CD14-positive monocyte (primary cell): ENCODE results near the gene CYP4B1. TPM values are rescaled to one million over a fixed set of nuclear protein-coding genes. Genes with fewer than 3 reads are reported as not detected.

ENCODE experiments used
- DNase-seq, 3 donors: peaks; one replicate each; pipeline ENCODE4 v3.0.0-alpha.2; 2011 to 2022
- H2AFZ ChIP-seq: 2 replicates; pipeline ENCODE4 v1.6.0; 2012; ENCODE audit warnings: mild to moderate bottlenecking, low read depth, low read length, inconsistent platforms; ENCODE audit not compliant: insufficient read depth, poor library complexity, severe bottlenecking
- H3K27ac ChIP-seq, 2 donors: 1 replicate in 1 of 2; 2 replicates in 1 of 2; pipeline ENCODE4 v1.5.1; 2012 to 2013; ENCODE audit warnings: low read length in 2 of 2, control low read depth in 1 of 2, inconsistent platforms in 1 of 2, low read depth in 1 of 2, mild to moderate bottlenecking in 1 of 2
- H3K27me3 ChIP-seq, 2 donors: one replicate each; pipeline versions ENCODE4 v1.6.0 to v1.6.1; 2011 to 2013; ENCODE audit warnings: low read length in 2 of 2; ENCODE audit not compliant: control insufficient read depth in 2 of 2, insufficient read depth in 2 of 2
- H3K36me3 ChIP-seq, 2 donors: replicated peaks in 1 of 2; 1 replicate in 1 of 2; 2 replicates in 1 of 2; pipeline versions ENCODE4 v1.5.1 to v1.6.1; 2012 to 2013; ENCODE audit warnings: low read length in 2 of 2, control low read depth in 1 of 2, inconsistent platforms in 1 of 2, mild to moderate bottlenecking in 1 of 2; ENCODE audit not compliant: insufficient read depth in 2 of 2, control insufficient read depth in 1 of 2
- H3K4me1 ChIP-seq, 2 donors: 1 replicate in 1 of 2; 2 replicates in 1 of 2; pipeline versions ENCODE4 v1.5.1 to v1.6.1; 2012 to 2013; ENCODE audit warnings: low read length in 2 of 2, control low read depth in 1 of 2, inconsistent platforms in 1 of 2, mild to moderate bottlenecking in 1 of 2, moderate library complexity in 1 of 2; ENCODE audit not compliant: insufficient read depth in 2 of 2, control insufficient read depth in 1 of 2
- H3K4me2 ChIP-seq: replicated peaks from 2 replicates; pipeline ENCODE3; 2012; ENCODE audit warnings: low read length, moderate library complexity, mild to moderate bottlenecking; ENCODE audit not compliant: poor library complexity, severe bottlenecking; ENCODE audit errors: extremely low read depth
- H3K4me3 ChIP-seq, 3 experiments: fragments of 200-600 bp in 1 of 3; sonication (generic) in 1 of 3; replicated peaks in 1 of 3; 1 replicate in 2 of 3; 2 replicates in 1 of 3; pipeline ENCODE4 v1.5.1; 2011 to 2013; ENCODE audit warnings: low read length in 3 of 3, mild to moderate bottlenecking in 3 of 3, control low read depth in 2 of 3, low read depth in 2 of 3, inconsistent platforms in 1 of 3, moderate library complexity in 1 of 3
- H3K79me2 ChIP-seq: 2 replicates; pipeline ENCODE4 v1.6.0; 2012; ENCODE audit warnings: mild to moderate bottlenecking, control low read depth, inconsistent platforms, low read length, moderate library complexity; ENCODE audit not compliant: insufficient read depth
- H3K9ac ChIP-seq: 2 replicates; pipeline ENCODE4 v1.6.0; 2017; ENCODE audit warnings: low read length, mild to moderate bottlenecking; ENCODE audit not compliant: insufficient read depth, poor library complexity, severe bottlenecking
- H3K9me3 ChIP-seq, 2 donors: replicated peaks in 1 of 2; 1 replicate in 1 of 2; 2 replicates in 1 of 2; pipeline versions ENCODE4 v1.5.1 to v1.6.1; 2012 to 2013; ENCODE audit warnings: low read length in 2 of 2, control low read depth in 1 of 2; ENCODE audit not compliant: control insufficient read depth in 1 of 2, insufficient read depth in 1 of 2
- H4K20me1 ChIP-seq: 2 replicates; pipeline ENCODE4 v1.6.0; 2012; ENCODE audit warnings: mild to moderate bottlenecking, low read length, control low read depth, moderate library complexity; ENCODE audit not compliant: insufficient read depth
- H3K27ac Mint-ChIP-seq, 7 donors: one replicate each; pipeline ENCODE4 v1.8.0; 2020; ENCODE audit warnings: mild to moderate bottlenecking in 7 of 7, mixed read lengths in 7 of 7, moderate library complexity in 6 of 7, inconsistent platforms in 2 of 7
- H3K27me3 Mint-ChIP-seq, 3 donors: one replicate each; pipeline ENCODE4 v1.8.0; 2021 to 2022; ENCODE audit warnings: low read depth in 3 of 3, mild to moderate bottlenecking in 3 of 3, mixed read lengths in 3 of 3, moderate library complexity in 3 of 3, inconsistent platforms in 1 of 3
- H3K36me3 Mint-ChIP-seq, 2 donors: one replicate each; pipeline ENCODE4 v1.8.0; 2020; ENCODE audit warnings: mixed read lengths in 2 of 2, inconsistent platforms in 1 of 2, mild to moderate bottlenecking in 1 of 2
- H3K4me1 Mint-ChIP-seq: one replicate; pipeline ENCODE4 v1.8.0; 2020; ENCODE audit warnings: mild to moderate bottlenecking, mixed read lengths
- H3K4me3 Mint-ChIP-seq, 2 donors: one replicate each; pipeline ENCODE4 v1.8.0; 2020; ENCODE audit warnings: mild to moderate bottlenecking in 2 of 2, mixed read lengths in 2 of 2, moderate library complexity in 1 of 2
- H3K9me3 Mint-ChIP-seq, 7 donors: one replicate each; pipeline ENCODE4 v1.8.0; 2020 to 2022; ENCODE audit warnings: mixed read lengths in 7 of 7, mild to moderate bottlenecking in 6 of 7, moderate library complexity in 6 of 7, inconsistent platforms in 2 of 7
- WGBS: methylation state at CpG from one replicate; pipeline ENCODE4 v1.1.5; 2013; ENCODE audit warnings: missing lambda C conversion rate; ENCODE audit not compliant: insufficient coverage; 5-methylcytosine and 5-hydroxymethylcytosine counted together
- intact Hi-C, 2 donors: fragments of 100-400 bp; cut with micrococcal nuclease; formaldehyde crosslinking; loops; one replicate each; pipeline versions ENCODE4 v1.15.0 to v1.15.1; 2023
- polyA plus RNA-seq, 3 donors: library from polyadenylated mRNA; depleted of rRNA in 1 of 3; unstranded in 2 of 3; stranded (reverse) in 1 of 3; fragments of 300-500 nt in 2 of 3; fragments of >200 nt in 1 of 3; fragmentation: Illumina TruSeq in 2 of 3; gene quantifications; 1 replicate in 2 of 3; 2 replicates in 1 of 3; pipeline ENCODE4 v1.2.3, GENCODE V29; 2012 to 2021
- TF ChIP-seq, protein P1 (sequence below): fragments of 200-600 bp; IDR thresholded peaks from one replicate; pipeline ENCODE4 v1.8.0; 2022; ENCODE audit warnings: antibody characterized with exemption, mild to moderate bottlenecking

Gene CYP4B1
- polyA plus RNA-seq, 3 donors = not detected

- no peaks in the 10 kb centered on the region for H4K20me1 ChIP-seq
- H3K4me3 ChIP-seq = no peak overlapping the region
- no peaks in the 10 kb centered on the region for H3K79me2 ChIP-seq
- H3K27me3 ChIP-seq = no peaks in the 10 kb centered on the region
- H3K9me3 ChIP-seq = no peaks in the 10 kb centered on the region
- no peaks in the 10 kb centered on the region for H3K36me3 Mint-ChIP-seq
- intact Hi-C loops = no loop called here
- DNase-seq = no peak
- H3K36me3 ChIP-seq = no peaks in the 10 kb centered on the region
- TF ChIP-seq, protein P1, sequence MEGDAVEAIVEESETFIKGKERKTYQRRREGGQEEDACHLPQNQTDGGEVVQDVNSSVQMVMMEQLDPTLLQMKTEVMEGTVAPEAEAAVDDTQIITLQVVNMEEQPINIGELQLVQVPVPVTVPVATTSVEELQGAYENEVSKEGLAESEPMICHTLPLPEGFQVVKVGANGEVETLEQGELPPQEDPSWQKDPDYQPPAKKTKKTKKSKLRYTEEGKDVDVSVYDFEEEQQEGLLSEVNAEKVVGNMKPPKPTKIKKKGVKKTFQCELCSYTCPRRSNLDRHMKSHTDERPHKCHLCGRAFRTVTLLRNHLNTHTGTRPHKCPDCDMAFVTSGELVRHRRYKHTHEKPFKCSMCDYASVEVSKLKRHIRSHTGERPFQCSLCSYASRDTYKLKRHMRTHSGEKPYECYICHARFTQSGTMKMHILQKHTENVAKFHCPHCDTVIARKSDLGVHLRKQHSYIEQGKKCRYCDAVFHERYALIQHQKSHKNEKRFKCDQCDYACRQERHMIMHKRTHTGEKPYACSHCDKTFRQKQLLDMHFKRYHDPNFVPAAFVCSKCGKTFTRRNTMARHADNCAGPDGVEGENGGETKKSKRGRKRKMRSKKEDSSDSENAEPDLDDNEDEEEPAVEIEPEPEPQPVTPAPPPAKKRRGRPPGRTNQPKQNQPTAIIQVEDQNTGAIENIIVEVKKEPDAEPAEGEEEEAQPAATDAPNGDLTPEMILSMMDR = no peak
- no peaks in the 10 kb centered on the region for H3K4me1 ChIP-seq
- WGBS = 75% methylated on average over 3 of the region's 5 CpGs
- no peak overlapping the region for H3K27ac ChIP-seq
- H3K4me3 Mint-ChIP-seq = no peak overlapping the region
- H3K27me3 Mint-ChIP-seq = peaks cover 3 to 13% (median 3%) of the 10 kb centered on the region in 3 donors
- no peak overlapping the region for H3K27ac Mint-ChIP-seq
- no peaks in the 10 kb centered on the region for H3K4me1 Mint-ChIP-seq
- H3K9ac ChIP-seq = no peak overlapping the region
- no peak overlapping the region for H2AFZ ChIP-seq
- H3K9me3 Mint-ChIP-seq = peaks cover 0 to 3% (median 0%) of the 10 kb centered on the region in 7 donors
- H3K4me2 ChIP-seq = no peak overlapping the region
Observed at GRCh38 chr1:46801323-46802055, 2.6 kb downstream of the CYP4B1 start.

- no peak for DNase-seq
- H2AFZ ChIP-seq = no peak overlapping the region
- H3K4me2 ChIP-seq = no peak overlapping the region
- H4K20me1 ChIP-seq = no peaks in the 10 kb centered on the region
- no peaks in the 10 kb centered on the region for H3K4me1 ChIP-seq
- Mint-ChIP-seq H3K36me3 (no peaks in the 10 kb centered on the region), H3K27me3 (peaks cover 1 to 12% (median 3%) of the 10 kb centered on the region in 3 donors), H3K9me3 (peaks cover 0 to 3% (median 0%) of the 10 kb centered on the region in 7 donors), H3K4me1 (no peaks in the 10 kb centered on the region), H3K4me3 (no peak overlapping the region), H3K27ac (no peak overlapping the region)
- TF ChIP-seq, protein P1 = no peak
- WGBS = no CpG with 5 or more reads among the region's 1 CpG
- H3K36me3 ChIP-seq = no peaks in the 10 kb centered on the region
- H3K27me3 ChIP-seq = no peaks in the 10 kb centered on the region
- no peak overlapping the region for H3K9ac ChIP-seq
- H3K9me3 ChIP-seq = no peaks in the 10 kb centered on the region
- H3K79me2 ChIP-seq = no peaks in the 10 kb centered on the region
- intact Hi-C loops = no loop called here
- H3K4me3 ChIP-seq = no peak overlapping the region
- H3K27ac ChIP-seq = no peak overlapping the region
Observed at GRCh38 chr1:46802081-46802480, 3.2 kb downstream of the CYP4B1 start.
